Esophagus mucosa (tissue), 1 donor: ENCODE data around the gene ZNF593OS. TPM values are rescaled to one million over a fixed set of nuclear protein-coding genes. Genes with fewer than 3 reads are reported as not detected.

ENCODE experiments used
- ATAC-seq: fragments of 200-7000 bp; cut with Tn5 transposase; one replicate; pipeline ENCODE4 v1.9.1; 2020
- total RNA-seq: library from RNA; stranded (reverse); gene quantifications from one replicate; pipeline ENCODE4 v1.2.4, GENCODE V29; 2023
- donor health status: DM: yes; HTN: yes; CAD: no.

ZNF593OS gene
- 0.16 TPM for total RNA-seq

DNA sequence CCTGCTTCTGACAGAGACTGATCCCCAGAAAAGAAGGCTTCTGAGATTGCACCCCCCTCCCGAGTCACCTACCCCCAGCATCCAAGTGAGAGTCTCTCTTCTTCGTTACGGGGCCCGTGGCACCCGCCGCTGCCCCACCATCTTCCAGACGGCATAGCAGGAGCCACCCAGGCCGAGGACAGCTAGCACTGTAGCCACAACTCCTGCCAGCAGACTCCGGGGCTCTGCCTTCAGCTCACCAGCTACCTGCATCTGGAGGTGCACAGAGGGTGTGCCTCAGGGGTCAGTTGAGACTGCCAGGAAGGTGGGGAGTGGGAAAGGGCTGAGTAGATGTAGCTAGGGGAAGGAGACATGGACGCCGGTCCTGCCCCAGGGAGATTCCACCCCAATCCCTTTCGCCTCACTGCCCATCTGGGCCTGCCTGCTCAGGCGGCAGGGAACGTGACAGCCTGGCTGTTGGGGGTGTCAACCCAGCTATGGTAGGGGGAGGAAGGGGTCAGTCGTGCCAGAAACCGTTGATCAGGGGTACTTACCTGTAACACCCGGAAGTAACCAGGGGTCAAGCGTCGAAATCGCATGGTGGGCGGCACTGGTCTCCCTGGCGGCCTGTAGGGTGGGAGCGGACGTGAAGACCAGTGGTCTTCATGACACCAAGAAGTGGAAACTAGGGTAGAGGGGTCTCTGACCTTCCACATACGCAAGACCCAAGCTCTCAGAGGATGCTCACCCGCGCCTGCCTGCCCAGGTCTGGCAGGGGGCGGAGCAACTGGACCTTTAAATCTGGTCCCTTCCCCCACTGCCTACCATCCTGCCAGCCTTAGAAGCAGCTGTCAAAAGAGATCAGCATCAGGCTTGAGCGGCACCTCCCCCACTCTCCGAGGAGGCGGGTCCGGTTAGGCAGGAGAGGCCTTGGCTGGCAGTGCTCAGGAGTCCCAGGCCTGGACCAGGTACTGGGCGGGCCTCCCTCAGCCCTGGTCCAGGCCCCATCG, at the start of gene ZNF593OS:
Gene ZNF593OS, minus strand, starts transcription at position 749 of the 989 bp plus-strand sequence. Its CDS starts 171 bp downstream, at position 578.
- no peak for ATAC-seq

DNA sequence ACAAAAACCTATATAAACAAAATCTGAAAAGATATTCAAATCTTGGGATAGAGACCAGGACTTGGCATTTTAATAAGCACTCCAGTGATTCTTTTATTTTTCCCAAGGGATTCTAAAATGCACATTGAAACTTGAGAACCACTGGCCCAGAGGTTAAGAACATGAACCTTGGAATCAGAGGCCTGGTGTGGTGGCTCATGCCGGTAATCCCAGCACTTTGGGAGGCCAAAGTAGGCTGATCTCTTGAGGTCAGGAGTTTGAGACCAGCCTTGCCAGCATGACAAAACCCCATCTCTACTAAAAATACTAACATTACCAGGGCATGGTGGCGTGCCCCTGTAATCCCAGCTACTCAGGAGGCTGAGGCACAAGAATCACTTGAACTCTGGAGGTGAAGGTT, 49.5 kb upstream of the ZNF593OS start:
- no peak for ATAC-seq

GRCh38 chr1:26220199-26220912, 48.7 kb upstream of the ZNF593OS start:
- no peak for ATAC-seq

- ATAC-seq: peak; percentile 57
These were observed 47.4 kb upstream of the ZNF593OS start for GRCh38 chr1:26218906-26219494.

GRCh38 chr1:26215246-26215645, 43.6 kb upstream of the ZNF593OS start:
- no peak for ATAC-seq

DNA sequence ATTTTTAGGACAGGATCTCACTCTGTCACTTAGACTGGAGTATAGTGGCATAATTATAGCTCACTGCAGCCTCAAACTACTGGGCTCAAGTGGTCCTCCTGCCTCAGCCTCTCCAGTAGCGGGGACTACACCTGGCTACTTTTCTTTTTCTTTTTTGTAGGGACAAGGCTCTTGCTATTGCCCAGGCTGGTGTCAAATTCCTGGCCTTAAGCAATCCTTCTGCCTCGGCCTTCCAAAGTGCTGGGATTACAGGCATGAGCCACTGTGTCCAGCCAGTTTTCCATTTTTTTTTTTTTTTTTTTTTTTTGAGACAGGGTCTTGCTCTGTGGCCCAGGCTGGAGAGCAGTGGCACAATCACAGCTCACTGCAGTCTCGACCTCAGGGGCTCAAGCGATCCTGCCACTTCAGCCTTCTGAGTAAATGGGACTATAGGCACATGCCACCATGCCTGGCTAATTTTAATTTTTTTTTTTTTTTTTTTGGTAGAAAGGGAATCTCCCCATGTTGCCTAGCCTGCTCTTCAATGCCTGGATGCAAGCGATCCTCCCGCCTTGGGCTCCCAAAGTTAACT, 41.8 kb upstream of the ZNF593OS start:
- no peak for ATAC-seq

DNA sequence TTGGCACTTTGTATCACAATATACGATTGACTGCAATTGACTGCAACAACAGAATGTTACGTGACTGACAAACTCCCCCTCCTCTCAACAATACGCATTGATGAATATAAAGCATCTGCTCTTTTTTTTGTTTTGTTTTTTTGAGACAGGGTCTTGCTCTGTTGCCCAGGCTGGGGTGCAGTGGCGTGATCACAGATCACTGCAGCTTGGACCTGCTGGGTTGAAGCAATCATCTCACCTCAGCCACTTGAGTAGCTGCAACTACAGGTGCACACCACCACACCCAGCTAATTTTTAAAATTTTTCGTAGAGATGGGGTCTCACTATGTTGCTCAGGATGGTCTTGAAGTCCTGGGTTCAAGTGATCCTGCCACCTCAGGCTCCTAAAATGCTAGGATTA, 41.1 kb upstream of the ZNF593OS start:
- ATAC-seq: no peak

- ATAC-seq: no peak
These were observed 38.7 kb upstream of the ZNF593OS start for GRCh38 chr1:26210147-26210870.

DNA sequence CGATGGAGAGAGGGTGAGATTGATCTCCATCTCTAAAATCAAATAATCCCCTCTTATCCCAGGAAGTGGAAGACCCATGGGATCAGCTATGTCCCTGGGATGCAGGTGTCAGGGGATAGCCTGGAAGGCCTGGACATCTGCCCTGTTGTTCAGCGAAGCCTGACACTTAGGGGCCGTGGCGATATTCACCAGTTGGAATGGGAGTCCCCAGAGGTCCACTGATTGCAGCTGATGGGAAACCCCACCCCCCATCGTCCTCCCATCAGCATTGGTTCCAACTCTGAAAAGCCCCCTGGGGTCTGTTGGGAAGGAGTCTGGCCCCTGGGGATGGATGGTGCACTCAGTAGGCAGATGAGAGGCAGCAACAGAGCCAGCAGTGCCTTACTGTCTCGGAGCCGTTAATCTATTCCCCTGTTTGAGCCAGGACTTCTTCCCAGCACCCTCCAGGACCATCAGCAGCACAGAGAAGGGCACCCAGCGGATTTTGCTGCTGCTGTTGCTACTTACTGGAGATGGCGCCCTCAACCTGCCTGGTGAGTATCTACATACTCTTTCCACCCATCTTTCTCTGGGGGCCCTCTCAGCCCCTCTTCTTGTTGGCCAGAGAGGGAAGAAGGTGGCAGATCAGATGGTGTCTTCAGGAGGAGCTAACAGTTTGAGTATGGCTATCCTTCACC, 32.1 kb upstream of the ZNF593OS start:
- no peak for ATAC-seq

DNA sequence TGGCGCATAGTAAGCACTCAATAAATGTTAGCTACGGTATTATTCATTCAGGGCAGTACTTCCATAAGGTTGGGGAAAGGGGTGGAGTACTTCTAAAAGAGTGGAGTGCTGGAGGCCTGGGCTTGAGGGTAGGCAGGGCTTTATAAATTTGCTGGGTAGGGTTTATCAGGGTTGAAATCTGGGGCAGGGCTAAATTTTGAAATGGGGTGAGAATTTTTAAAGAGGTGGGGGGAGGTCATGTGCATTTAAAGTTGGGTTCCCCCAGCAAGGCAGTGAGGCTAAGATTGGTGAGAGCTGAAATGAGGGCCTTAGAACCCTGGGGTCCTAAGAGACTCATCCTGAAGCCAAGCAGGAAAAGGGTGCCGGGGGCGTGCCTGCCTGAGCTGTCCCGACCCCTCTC, 28.8 kb upstream of the ZNF593OS start:
- ATAC-seq: no peak

DNA sequence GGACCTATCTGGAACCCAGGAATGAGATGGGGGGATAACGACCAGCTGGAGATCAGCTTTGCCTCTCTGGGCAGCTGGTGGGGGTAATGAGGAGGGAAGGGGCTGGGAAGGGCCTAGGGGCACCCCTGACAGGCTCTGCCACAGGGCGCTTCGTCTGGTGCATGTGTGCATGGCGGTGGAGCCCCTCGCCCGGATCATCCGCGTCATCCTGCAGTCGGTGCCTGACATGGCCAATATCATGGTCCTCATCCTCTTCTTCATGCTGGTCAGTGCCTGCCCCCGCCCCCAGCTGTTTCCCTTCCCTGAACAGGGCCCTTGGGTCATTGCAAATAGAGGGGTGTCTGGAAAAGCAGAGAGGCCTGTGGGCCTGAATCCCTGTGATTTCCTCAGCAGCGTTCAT, 26.2 kb upstream of the ZNF593OS start:
- no peak for ATAC-seq

DNA sequence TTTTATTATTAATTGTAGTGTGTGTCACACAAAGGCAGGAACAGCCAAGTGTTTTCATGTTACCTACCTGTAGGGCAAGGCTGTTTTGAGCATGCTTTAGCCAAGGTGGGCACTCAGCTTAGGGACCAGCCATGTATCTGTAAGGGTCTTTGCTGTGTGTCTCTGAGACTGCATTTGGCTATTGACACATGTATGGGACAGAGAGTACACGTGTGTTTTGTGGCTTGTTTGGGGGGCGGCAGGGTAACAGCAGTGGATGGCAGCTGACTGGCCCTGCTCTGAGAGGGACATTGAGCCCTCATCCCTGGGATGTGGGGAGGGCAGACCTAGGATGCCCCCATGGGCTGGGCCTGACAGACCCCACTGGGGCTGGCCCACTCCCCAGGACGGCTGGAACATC, 25.7 kb upstream of the ZNF593OS start:
- no peak for ATAC-seq

GRCh38 chr1:26195805-26196204, 24.2 kb upstream of the ZNF593OS start:
- no peak for ATAC-seq

DNA sequence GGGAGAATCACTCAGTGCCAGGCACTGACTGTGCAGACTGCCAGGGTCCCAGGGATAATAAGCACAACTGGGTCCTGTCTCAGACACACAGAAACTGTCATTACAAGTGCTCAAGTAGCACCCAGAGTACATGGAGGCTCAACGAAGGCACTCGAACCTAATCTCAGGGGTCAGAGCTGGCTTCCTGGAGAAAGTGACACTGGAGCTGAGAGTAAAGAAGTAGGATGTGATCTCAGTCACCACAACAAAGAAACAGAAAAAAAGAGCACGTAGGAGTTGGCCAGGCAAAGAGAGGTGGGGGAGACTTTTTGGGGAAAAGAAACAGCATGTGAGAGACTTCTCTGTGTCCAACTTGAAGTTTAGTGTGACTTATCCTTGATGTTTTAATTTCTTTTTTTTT, 20.1 kb upstream of the ZNF593OS start:
- ATAC-seq: no peak

GRCh38 chr1:26190373-26190987, 18.8 kb upstream of the ZNF593OS start, which contains the start of gene CATSPER4:
CATSPER4 (plus strand) TSS chr1:26190602; CDS start chr1:26190628, 26 bp downstream.
- no peak for ATAC-seq

DNA sequence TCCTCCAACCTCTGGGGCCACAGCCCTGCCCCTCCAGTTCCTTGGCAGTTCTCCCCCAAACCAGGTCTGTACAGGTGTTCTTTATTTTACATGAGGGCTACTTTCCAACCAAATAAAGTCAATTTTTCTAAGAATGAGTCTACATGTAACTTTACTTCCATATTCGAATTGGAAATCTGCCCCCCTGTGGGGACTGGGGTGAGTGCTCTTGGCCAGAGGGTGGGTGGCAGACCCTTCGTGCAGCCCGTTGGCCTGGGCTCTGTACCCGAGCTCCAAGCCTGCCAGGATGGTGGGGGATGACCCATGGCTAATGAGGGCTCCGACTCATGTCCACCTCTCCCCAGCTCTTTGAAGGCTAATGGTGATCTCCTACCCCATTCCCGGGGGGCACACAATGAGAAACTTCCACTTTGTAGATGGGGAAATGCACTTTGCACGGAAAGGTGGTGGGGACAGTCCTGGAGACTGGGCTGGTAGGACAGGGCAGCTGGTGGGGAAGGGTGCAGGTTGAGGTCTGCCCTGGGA, 18.2 kb upstream of the ZNF593OS start:
- peak; percentile 7 for ATAC-seq

DNA sequence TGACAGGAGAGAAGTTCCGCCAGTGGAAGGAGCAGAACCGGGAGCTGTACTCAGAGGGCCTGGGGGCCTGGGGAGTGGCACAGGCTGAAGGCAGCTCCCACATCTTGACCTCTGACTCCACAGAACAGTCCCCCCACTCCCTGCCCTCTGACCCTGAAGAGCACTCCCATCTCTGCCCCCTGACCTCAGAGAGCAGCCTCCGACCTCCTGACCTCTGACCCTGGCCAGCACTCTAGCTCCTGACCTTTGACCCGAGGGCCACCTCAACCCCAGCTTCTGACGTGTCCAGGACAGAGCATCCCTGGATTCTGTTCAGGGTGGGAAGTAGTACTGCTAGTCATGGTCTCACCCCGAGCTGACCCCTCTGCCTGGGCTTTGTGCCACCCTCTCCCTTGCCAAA, 17.7 kb upstream of the ZNF593OS start:
- ATAC-seq: peak; percentile 11

GRCh38 chr1:26188477-26188876, 16.8 kb upstream of the ZNF593OS start:
- peak; percentile 5 for ATAC-seq

DNA sequence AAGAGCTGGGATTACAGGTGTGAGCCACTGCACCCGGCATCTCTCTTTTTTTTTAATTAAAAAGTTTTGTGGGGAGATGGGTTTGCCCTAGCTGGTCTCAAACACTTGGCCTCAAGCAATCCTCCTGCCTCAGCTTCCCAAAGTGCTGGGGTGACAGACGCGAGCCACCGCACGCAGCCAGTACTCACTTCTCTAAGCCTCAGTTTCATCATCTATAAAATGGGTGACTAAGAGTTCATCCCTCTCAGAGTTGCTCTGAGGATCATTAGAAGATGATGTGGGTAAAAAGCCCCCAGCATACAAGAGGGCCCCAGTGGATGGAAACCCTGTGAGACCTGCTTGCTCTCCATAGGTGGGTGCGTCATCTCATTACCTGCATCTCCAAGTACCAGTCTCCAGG, 16.2 kb upstream of the ZNF593OS start:
- ATAC-seq: no peak

- ATAC-seq: no peak
These were observed 13.3 kb upstream of the ZNF593OS start for GRCh38 chr1:26184883-26185282.

DNA sequence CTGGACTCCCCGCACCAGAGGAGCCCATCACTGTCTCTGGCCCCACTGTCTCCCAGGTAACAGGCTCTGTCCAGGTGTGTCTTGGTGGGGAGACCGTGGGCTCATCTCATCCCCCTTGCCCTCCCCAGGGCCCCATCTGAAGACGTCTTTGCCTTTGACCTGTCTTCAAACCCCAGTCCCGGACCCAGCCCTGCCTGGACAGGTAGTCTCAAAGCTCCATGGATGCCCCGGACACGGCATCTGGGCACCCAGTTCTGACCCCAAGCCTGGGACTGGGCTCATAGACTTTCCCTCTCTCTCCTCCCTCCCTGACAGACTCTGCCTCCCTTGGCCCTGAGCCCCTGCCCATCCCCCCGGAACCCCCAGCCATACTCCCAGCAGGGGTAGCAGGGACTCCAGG, 12.5 kb upstream of the ZNF593OS start:
- no peak for ATAC-seq
